ENCODE measurements around the gene FRAS1. TPM values are rescaled to one million over a fixed set of nuclear protein-coding genes. Genes with fewer than 3 reads are reported as not detected.

FRAS1 gene
- total and polyA plus RNA-seq, 2 of the 8 experiments (the other 6 are each of a cell fraction or from before 2014, with no cell fraction given), result 38.5 to 109 TPM

- TF ChIP-seq TCF12 (IDR thresholded peaks at IDR 0.05; ENCODE audit: low read depth, low read length), result no peak
- no peak for TF ChIP-seq EZH2 (IDR thresholded peaks at IDR 0.05; ENCODE audit: low read depth, low read length, severe bottlenecking)
- no peak for TF ChIP-seq RBBP5 (IDR thresholded peaks at IDR 0.05; ENCODE audit: borderline replicate concordance, low read depth, low read length)
- TF ChIP-seq TEAD4 (IDR thresholded peaks at IDR 0.05; ENCODE audit: low read depth, low read length), result no peak
- TF ChIP-seq CTCF (IDR thresholded peaks at IDR 0.05; ENCODE audit: control extremely low read depth in 1 of 3, insufficient read depth in 1 of 3, low read depth in 1 of 3, low read length in 3 of 3), result no peak
- TF ChIP-seq HDAC6 (IDR thresholded peaks at IDR 0.05; ENCODE audit: low read depth, low read length), result no peak
- no peak for TF ChIP-seq RNF2 (IDR thresholded peaks at IDR 0.05; ENCODE audit: borderline replicate concordance, low read depth, low read length, missing control alignments, poor library complexity, severe bottlenecking)
- no peak for TF ChIP-seq FOSL1 (IDR thresholded peaks at IDR 0.05; ENCODE audit: insufficient read depth, low read depth, low read length)
- no peak for TF ChIP-seq MAFK (IDR thresholded peaks at IDR 0.05; ENCODE audit: low read depth, low read length)
- TF ChIP-seq ASH2L (IDR thresholded peaks at IDR 0.05; ENCODE audit: low read length), result no peak
- no peak for TF ChIP-seq GTF2F1 (IDR thresholded peaks at IDR 0.05; ENCODE audit: borderline replicate concordance, low read depth, low read length)
- TF ChIP-seq SIRT6 (IDR thresholded peaks at IDR 0.05; ENCODE audit: low read length), result no peak
- TF ChIP-seq SAP30 (IDR thresholded peaks at IDR 0.05; ENCODE audit: insufficient read depth, insufficient replicate concordance, low read length), result no peak
- TF ChIP-seq EP300 (IDR thresholded peaks at IDR 0.05; ENCODE audit: borderline replicate concordance in 1 of 2, low read depth in 2 of 2, low read length in 2 of 2), result no peak
- TF ChIP-seq BRCA1 (IDR thresholded peaks at IDR 0.05; ENCODE audit: low read depth, low read length), result no peak
- no peak for TF ChIP-seq JUN (IDR thresholded peaks at IDR 0.05; ENCODE audit: low read depth, low read length)
- TF ChIP-seq NRF1 (IDR thresholded peaks at IDR 0.05; ENCODE audit: low read depth, low read length), result no peak
- no peak for TF ChIP-seq CBX5 (IDR thresholded peaks at IDR 0.05; ENCODE audit: low read depth, low read length)
- TF ChIP-seq EGR1 (IDR thresholded peaks at IDR 0.05; ENCODE audit: borderline replicate concordance, low read depth, low read length), result no peak
Measured at GRCh38 chr4:78532046-78532445, 474.9 kb downstream of the FRAS1 start (continued).

All from H1 (cell line).